Left lobe of liver (tissue), 2 donors: ENCODE results near the gene SETBP1. TPM values are rescaled to one million over a fixed set of nuclear protein-coding genes. Genes with fewer than 3 reads are reported as not detected.
"Not testable (repeated sequence)": the region's sequence is repeated elsewhere in the genome, so short reads cannot be mapped to it uniquely, and the experiment has no call there.

Source experiments
- ATAC-seq: fragments of 200-7000 bp; cut with Tn5 transposase; one replicate; pipeline ENCODE4 v1.9.1; 2020; ENCODE audit warnings: mild to moderate bottlenecking, moderate library complexity
- DNase-seq: peaks from one replicate; pipeline ENCODE4 v3.0.0-alpha.2; 2020; ENCODE audit warnings: low spot score
- total RNA-seq: library from RNA; stranded (reverse); gene quantifications from one replicate; pipeline ENCODE4 v1.2.1, GENCODE V29; 2021
- donor health status: DM: no; HTN: no; CAD: no; lungs with moderate emphysema.
- donor health status: DM: no; HTN: yes; CAD: no.

SETBP1 gene
- total RNA-seq, 1 donor from 2014 or later: 17.3 TPM

- no peak for ATAC-seq
- no peak for DNase-seq
Observed at GRCh38 chr18:44702594-44702993, 21.9 kb downstream of the SETBP1 start.

DNA sequence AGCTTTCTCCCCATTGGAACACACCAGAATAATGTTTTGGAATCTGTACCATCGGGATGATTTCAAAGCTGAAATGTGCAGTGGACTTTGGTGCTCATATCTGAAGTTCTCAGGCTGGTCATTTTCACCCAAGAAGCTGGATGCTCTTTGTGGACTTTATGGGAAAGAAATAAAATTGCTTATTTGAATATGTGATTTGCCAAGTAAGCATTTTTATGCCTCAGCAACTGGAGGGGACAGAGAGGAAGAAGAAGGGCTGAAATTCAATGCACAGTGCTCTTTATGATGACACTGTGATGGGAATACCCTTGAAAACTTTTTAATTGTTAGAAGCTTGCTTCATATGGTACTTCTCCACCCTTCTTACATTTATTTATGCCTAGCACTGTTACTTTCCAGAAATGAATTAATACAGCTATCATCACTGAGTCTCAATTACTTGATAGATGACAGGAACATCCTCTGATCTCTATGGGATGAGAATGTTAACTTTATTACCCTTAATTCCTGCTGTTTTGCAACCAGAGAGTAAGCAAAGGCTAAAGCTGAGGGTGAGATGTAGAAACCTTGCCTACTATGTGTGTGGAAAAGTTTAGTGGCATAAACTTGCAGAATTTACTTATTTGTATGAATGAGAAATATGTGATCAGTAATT lies 23.6 kb downstream of the SETBP1 start:
- no peak for ATAC-seq
- no peak for DNase-seq

- ATAC-seq (no peak), DNase-seq (no peak)
Observed at GRCh38 chr18:44705075-44705675, 24.5 kb downstream of the SETBP1 start.

GRCh38 chr18:44708451-44709083 lies 27.9 kb downstream of the SETBP1 start:
- no peak for DNase-seq
- peak; percentile 62 for ATAC-seq

- ATAC-seq: peak; percentile 81
- DNase-seq: peak; percentile 52
Observed at GRCh38 chr18:44709307-44710126, 28.8 kb downstream of the SETBP1 start.

GRCh38 chr18:44710931-44711330 lies 30.2 kb downstream of the SETBP1 start:
- DNase-seq (no peak), ATAC-seq (no peak)

- no peak for DNase-seq
Observed at GRCh38 chr18:44712025-44712424, 31.3 kb downstream of the SETBP1 start.

GRCh38 chr18:44713435-44713834 lies 32.7 kb downstream of the SETBP1 start:
- no peak for ATAC-seq

More at GRCh38 chr18:44712025-44712424, 31.3 kb downstream of the SETBP1 start:
- no peak for ATAC-seq

GRCh38 chr18:44714376-44714775 lies 33.7 kb downstream of the SETBP1 start:
- no peak for DNase-seq
- no peak for ATAC-seq

More at GRCh38 chr18:44713435-44713834, 32.7 kb downstream of the SETBP1 start:
- no peak for DNase-seq

GRCh38 chr18:44715245-44715644 lies 34.6 kb downstream of the SETBP1 start:
- no peak for DNase-seq
- ATAC-seq: no peak

DNA sequence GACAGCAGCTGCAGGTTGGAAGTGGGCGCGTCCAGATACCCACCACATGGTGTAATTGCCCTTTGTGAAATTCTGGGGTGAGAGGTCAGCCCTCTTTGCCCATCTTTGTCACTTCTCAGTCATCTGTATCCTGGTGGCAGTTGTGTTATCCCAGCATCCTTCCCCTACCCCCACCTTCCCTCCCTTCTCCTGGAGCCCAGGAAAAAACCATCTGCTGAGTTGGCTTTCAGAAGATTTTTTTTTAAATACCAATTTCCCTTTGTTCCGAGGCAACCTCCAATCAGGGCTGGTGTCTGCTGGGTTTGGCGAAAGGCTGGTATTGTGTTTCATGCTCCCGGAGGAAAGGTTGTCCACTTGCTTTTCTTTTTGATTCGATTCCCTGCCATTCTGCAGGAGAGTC lies 35.2 kb downstream of the SETBP1 start:
- ATAC-seq: no peak

DNA sequence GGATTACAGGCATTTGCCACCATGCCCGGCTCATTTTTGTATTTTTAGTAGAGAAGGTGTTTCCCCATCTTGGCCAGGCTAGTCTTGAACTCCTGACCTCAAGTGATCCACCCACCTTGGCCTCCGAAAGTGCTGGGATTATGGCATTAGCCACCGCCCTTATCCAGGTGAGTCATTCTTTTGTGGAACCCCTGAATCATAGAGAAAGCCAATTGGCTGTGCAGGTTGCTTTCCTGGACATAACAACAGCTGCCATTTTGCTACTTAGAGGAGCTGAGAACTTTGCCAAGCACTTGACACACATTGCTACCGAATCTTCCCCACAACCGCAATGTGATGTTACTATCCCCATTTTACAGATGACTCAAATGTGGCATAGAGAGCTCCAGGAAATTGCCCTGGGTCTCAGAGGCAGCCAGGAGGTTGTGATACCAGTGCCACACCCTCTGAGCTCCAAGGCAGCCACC lies 36.0 kb downstream of the SETBP1 start:
- DNase-seq (no peak), ATAC-seq (no peak)

More for the DNA sequence above, 35.2 kb downstream of the SETBP1 start:
- DNase-seq: no peak

DNA sequence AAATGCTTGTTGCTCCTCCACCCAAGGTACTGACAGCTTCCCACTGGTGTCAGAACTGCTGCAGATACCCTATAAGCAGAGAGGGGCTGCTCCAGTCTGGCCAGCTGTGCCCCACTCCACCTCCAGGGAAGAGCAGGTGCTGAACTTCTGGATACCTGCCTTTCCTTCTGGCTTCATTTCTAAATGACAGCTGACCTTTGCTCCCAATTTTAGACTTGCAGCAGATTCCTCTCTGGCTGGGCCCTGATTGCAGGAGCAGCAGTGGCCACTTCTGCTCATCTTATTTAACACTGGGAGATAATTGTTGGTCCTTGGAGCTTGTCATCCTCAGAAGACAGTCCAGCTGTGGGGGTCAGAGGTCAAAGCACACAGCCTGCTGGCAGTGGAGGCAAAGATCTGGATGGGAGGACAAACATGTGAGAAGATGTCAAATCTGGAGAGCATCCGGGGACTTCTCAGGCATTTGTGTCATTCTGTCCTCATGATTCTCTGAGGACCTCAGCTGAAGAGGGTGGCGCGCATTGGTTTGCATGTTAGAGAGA lies 38.9 kb downstream of the SETBP1 start:
- ATAC-seq (peak; percentile 63), DNase-seq (no peak)

GRCh38 chr18:44721748-44722147 lies 41.1 kb downstream of the SETBP1 start:
- not testable (repeated sequence) for DNase-seq

DNA sequence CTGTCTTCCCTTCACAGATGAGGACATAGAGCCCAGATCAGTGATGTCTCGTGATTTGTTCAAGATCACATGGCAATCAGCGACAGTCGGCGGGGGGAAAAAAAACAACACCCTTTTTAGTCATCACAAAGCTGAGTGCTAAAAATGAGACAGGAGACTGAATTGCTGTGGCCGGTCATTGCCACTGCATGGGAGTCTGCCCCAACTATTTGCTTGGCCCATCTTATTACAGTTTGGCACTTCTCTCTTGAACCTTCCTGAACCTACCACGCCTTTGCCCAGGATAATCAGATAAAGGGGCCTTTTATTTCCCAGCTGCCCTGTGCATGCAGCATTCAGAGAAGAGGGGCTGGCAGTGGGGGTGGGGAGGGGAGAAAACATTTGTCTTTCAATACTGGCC lies 42.7 kb downstream of the SETBP1 start:
- ATAC-seq: no peak
- no peak for DNase-seq

More at GRCh38 chr18:44721748-44722147, 41.1 kb downstream of the SETBP1 start:
- ATAC-seq: not testable (repeated sequence)

GRCh38 chr18:44724105-44724778 lies 43.6 kb downstream of the SETBP1 start:
- peak; percentile 92 for ATAC-seq
- DNase-seq: no peak

GRCh38 chr18:44725300-44726058 lies 44.8 kb downstream of the SETBP1 start:
- DNase-seq: no peak
- peak; percentile 9 for ATAC-seq

GRCh38 chr18:44726059-44726421 lies 45.4 kb downstream of the SETBP1 start:
- ATAC-seq: no peak
- no peak for DNase-seq

- no peak for ATAC-seq
- no peak for DNase-seq
Observed at GRCh38 chr18:44727291-44727690, 46.6 kb downstream of the SETBP1 start.
